Stimulated activated CD4-positive, alpha-beta T cell treated with anti-CD3 and anti-CD28 coated beads, Interleukin-12 subunit alpha, Interleukin-12 subunit beta, amount 100 ng/mL, for 4 hours (primary cell): ENCODE data around the gene NR2F6.
A peak's percentile ranks its signal among the peaks of the same experiment; 100 is the strongest.

Experiments
- DNase-seq: peaks from one replicate; pipeline ENCODE4 v3.0.0-alpha.2; 2020

The NR2F6 gene

GRCh38 chr19:17237747-17238706, 7.7 kb downstream of the NR2F6 start:
- no peak for DNase-seq

- DNase-seq: no peak
These were observed 8.7 kb downstream of the NR2F6 start for GRCh38 chr19:17236811-17237543.

- no peak for DNase-seq
These were observed 9.5 kb downstream of the NR2F6 start for GRCh38 chr19:17235971-17236777.

DNA sequence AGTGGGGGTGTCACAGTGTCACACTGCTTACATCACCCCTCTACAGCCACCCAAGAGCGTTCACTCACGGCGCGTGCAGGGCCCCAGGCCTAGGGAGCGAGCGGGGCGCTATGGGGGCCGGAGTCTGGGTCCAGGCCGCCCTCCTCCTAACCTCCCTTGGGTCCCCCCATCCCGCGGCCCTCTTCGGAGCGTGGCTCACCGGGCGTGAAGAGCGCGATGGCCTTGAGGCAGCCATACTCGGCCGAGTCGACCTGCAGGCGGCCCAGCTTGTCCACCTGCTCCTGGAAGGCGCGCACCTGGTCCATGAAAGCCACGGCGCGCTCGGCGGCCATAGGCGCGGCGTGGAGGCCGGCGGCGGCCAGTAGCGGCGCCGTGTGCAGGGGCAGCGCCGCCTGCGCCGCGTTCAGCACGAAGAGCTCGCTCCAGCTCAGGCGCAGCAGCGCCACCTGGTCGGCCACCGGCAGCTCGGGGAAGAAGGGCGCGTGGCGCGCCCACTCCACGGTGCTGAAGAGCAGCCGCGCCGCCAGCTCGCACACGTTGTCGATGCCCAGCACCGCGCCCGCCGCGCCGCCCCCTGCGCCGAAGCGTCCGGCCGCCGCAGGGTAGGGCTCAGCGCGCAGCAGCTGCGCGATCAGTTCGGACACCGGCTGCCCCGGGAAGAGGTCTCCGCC, 10.3 kb downstream of the NR2F6 start:
- DNase-seq: peak; percentile 68

DNA sequence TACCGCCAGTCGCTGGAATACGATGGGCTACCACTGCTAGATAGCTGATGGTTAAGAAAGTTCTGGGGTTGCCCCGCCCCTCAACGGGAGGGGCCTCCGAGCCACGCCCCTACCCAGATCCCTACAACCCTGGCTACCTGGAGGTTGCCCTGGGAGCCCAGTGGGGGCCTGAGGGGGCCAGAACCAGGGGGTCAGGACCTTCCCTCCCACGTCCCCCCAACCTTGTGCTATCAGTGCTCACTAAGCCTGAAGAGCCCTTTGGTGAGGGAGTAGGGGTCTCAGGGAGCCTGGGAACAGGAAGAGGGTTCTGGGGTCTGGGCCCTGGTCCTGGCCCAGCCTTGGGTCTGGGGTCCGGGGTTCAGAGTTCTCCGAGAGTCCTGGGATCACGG, 10.8 kb downstream of the NR2F6 start:
- DNase-seq: peak; percentile 62

GRCh38 chr19:17232258-17232657, 13.5 kb downstream of the NR2F6 start:
- no peak for DNase-seq

GRCh38 chr19:17229890-17230289, 15.8 kb downstream of the NR2F6 start:
- no peak for DNase-seq

- no peak for DNase-seq
These were observed 17.8 kb downstream of the NR2F6 start for GRCh38 chr19:17227798-17228367.

DNA sequence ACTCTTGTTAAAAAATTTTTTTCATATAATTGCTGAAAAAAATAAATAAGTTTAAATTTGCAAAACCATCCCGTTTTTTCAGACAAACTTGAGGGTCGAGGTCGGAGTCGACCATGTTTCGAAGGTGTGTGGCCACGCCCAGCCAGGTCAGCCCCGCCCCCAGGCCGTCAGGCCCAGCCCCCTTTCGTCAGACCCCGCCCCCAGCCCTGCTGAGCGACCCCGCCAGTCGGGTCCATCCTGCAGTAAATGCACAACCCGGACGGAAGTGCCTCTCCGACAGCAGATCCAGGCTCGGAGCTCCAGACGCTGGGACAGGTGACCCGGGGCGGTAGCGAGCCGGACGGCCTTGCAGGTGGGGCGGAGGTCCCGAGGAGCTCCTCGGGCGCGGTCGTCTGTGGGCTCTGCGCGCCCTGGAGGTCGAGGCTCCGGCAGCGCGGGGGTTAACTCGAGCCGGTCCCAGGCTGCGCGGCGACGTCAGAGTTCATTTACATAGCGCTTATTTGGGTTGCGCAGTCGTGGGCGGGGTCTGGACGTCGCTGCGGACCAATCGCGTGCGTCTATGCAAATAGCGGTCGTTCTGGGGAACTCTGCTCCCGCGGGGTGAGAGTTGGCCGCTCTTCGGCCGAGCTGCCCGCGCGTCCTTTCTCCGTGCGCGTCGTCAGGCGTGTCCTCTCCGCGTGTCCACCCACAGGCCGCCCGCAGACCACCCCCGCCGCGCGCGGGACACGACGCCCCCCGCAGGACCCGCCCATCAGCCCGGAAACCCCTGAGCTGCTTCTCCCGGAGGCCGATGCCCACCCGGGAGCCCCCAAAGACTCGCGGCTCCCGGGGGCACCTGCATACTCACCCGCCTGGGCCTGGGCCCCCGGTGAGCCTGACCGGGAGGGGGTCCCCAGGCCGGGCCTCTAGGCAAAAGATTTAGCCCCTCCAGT, 19.5 kb downstream of the NR2F6 start, which contains the start of gene OCEL1:
Gene OCEL1 (plus strand): TSS at position 225 of the 932 bp plus-strand sequence. CDS start 22 bp downstream, at position 247.
- peak; percentile 97 for DNase-seq

- no peak for DNase-seq
These were observed 20.7 kb downstream of the NR2F6 start for GRCh38 chr19:17225053-17225452.

GRCh38 chr19:17220207-17220758, 25.4 kb downstream of the NR2F6 start:
- no peak for DNase-seq

DNA sequence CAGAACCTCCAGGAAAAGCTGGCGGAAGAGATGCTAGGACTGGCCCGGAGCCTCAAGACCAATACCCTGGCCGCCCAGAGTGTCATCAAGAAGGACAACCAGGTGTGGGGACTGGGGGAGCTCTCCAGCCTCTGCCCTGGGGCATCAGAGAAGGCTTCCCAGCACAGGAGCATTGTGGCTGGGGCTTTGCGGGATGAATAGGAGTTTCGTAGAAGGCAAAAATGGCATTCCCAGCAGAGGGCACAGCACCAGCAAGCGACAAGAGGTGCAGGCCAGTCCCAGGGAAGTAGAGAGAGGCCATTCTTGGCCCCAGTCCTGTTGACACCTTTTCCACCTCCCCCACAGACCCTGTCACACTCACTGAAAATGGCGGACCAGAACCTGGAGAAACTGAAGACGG, 26.4 kb downstream of the NR2F6 start:
- no peak for DNase-seq

GRCh38 chr19:17216058-17216670, 29.6 kb downstream of the NR2F6 start:
- DNase-seq: no peak

GRCh38 chr19:17215127-17215971, 30.4 kb downstream of the NR2F6 start, which contains the start of gene USE1:
Gene USE1, plus strand, starts transcription at chr19:17215357. Its CDS starts 49 bp downstream, at chr19:17215406.
- peak; percentile 76 for DNase-seq

GRCh38 chr19:17214508-17215126, 31.1 kb downstream of the NR2F6 start:
- no peak for DNase-seq

GRCh38 chr19:17213334-17213733, 32.4 kb downstream of the NR2F6 start:
- DNase-seq: no peak

DNA sequence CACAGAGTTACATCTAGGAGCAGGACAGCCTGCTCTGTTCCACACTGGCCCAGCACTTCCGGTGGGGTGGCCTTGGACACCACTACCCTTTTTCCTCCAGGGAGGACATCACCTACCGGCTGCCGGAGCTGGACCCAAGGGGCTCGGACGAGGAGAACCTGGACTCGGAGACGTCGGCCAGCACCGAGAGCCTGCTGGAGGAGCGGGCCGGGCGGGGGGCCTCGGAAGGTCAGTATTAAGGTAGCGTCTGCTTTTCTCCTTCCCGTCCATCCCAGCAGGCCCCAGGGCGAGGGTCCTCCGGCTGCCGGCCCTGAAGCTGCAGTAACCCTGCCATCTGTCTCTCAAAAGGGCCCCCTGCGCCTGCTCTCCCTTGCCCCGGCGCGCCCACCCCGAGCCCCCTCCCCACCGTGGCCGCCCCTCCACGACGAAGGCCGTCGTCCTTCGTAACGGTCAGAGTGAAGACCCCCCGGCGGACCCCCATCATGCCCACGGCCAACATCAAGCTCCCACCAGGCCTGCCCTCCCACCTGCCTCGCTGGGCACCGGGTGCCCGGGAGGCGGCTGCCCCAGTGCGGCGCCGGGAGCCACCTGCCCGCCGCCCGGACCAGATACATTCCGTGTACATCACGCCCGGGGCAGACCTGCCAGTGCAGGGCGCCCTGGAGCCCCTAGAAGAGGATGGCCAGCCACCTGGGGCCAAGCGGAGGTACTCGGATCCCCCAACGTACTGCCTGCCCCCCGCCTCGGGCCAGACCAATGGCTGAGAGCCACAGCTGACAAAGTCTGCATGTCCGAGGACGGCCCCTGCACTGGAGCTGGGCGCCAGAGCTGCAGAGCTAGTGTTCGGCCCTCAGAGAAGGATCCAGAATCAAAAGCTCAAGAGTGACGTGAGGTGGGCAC, 33.9 kb downstream of the NR2F6 start:
- DNase-seq: no peak
